Activated B cell treated with CpG ODN at 0.5 μM for 24 hours (primary cell): ENCODE measurements around the gene SDK2. TPM values are rescaled to one million over a fixed set of nuclear protein-coding genes. Genes with fewer than 3 reads are reported as not detected.

Experiments
- ATAC-seq: fragments of 200-7000 bp; cut with Tn5 transposase; one replicate; pipeline ENCODE4 v1.10.0; 2021; ENCODE audit warnings: low read depth, mild to moderate bottlenecking, moderate library complexity
- CTCF ChIA-PET: fragments of 350-600 bp; sonication (Branson Sonifier 250); formaldehyde crosslinking; loops from one replicate; lab custom pipeline; 2021; ENCODE audit warnings: antibody characterized with exemption; lab: Charles Lee
- POLR2A ChIA-PET: fragments of 350-600 bp; sonication (Branson Sonifier 250); formaldehyde crosslinking; loops from one replicate; lab custom pipeline; 2021; ENCODE audit warnings: antibody characterized with exemption; lab: Charles Lee
- DNase-seq: peaks from one replicate; pipeline ENCODE4 v3.0.0; 2022
- H3K27ac Mint-ChIP-seq: one replicate; pipeline ENCODE4 v1.8.0; 2020; ENCODE audit warnings: mixed read lengths
- H3K27me3 Mint-ChIP-seq: one replicate; pipeline ENCODE4 v1.8.0; 2021; ENCODE audit warnings: mixed read lengths
- H3K36me3 Mint-ChIP-seq: one replicate; pipeline ENCODE4 v1.8.0; 2021; ENCODE audit warnings: low read depth, mixed read lengths
- H3K4me1 Mint-ChIP-seq: one replicate; pipeline ENCODE4 v1.8.0; 2021; ENCODE audit warnings: mixed read lengths
- H3K4me3 Mint-ChIP-seq: one replicate; pipeline ENCODE4 v1.8.0; 2020; ENCODE audit warnings: mild to moderate bottlenecking, mixed read lengths
- H3K9me3 Mint-ChIP-seq: one replicate; pipeline ENCODE4 v1.8.0; 2020; ENCODE audit warnings: mixed read lengths
- intact Hi-C: fragments of 100-400 bp; cut with micrococcal nuclease; formaldehyde crosslinking; loops from one replicate; pipeline ENCODE4 v1.15.1; 2024
- total RNA-seq: library from RNA; stranded (reverse); gene quantifications from 2 replicates; pipeline ENCODE4 v1.2.3, GENCODE V29; 2022
- TF ChIP-seq, protein P1 (sequence below): fragments of 200-600 bp; IDR thresholded peaks from one replicate; pipeline ENCODE4 v1.8.0; 2022; ENCODE audit warnings: antibody characterized with exemption, mild to moderate bottlenecking

The SDK2 gene
- total RNA-seq, 1 donor from 2014 or later: 2.5 TPM

- Mint-ChIP-seq H3K4me3 (no peak overlapping the region), H3K4me1 (no peaks in the 10 kb centered on the region), H3K27me3 (no peaks in the 10 kb centered on the region), H3K9me3 (no peaks in the 10 kb centered on the region), H3K27ac (no peak overlapping the region), H3K36me3 (peaks cover 3% of the 10 kb centered on the region)
- ATAC-seq (no peak), DNase-seq (no peak)
- ChIA-PET POLR2A (no interaction called here), CTCF (no interaction called here)
- TF ChIP-seq, protein P1, sequence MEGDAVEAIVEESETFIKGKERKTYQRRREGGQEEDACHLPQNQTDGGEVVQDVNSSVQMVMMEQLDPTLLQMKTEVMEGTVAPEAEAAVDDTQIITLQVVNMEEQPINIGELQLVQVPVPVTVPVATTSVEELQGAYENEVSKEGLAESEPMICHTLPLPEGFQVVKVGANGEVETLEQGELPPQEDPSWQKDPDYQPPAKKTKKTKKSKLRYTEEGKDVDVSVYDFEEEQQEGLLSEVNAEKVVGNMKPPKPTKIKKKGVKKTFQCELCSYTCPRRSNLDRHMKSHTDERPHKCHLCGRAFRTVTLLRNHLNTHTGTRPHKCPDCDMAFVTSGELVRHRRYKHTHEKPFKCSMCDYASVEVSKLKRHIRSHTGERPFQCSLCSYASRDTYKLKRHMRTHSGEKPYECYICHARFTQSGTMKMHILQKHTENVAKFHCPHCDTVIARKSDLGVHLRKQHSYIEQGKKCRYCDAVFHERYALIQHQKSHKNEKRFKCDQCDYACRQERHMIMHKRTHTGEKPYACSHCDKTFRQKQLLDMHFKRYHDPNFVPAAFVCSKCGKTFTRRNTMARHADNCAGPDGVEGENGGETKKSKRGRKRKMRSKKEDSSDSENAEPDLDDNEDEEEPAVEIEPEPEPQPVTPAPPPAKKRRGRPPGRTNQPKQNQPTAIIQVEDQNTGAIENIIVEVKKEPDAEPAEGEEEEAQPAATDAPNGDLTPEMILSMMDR: no peak
- intact Hi-C loops: no loop called here
These were observed 117.3 kb downstream of the SDK2 start for GRCh38 chr17:73526952-73527351.

DNA sequence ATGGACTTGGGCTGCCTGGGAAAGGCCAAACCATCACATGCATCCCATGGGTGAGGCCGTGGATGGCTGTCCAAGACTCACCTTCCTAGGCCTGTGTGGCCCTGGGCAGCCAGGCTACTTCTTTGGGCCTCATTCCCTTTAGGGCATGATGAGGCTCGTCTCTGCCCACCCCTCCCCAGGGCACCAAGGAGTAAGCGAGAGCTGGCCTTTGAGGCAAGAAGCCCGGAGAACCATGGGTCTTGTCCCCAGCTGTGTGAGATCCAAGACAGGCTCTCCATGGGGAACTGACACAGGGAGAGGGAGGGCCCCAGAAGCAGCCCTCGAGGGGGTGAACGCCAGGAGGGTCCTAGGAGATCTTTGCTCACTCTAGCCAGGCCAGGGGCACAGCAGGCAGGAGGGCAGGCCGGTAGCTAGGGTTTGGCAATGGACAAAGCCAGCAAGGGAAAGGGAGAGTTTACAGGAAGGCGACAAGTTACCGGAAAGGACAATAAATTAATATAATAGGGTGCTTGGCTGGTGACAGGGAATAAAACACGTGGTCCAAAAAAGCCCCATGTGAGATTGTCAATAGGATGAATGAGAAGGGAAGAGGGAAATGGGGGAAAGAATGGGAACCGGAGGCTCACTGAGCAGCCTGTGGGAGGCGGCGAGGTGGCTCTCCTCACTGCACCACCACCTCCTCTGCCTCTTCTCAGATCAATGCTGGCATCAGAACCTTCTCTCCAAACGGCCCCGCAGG, 119.1 kb downstream of the SDK2 start:
- ATAC-seq (no peak), DNase-seq (no peak)
- CTCF ChIA-PET: no interaction called here
- Mint-ChIP-seq H3K4me3 (no peak overlapping the region), H3K4me1 (no peaks in the 10 kb centered on the region), H3K27me3 (no peaks in the 10 kb centered on the region), H3K36me3 (peaks cover 3% of the 10 kb centered on the region), H3K27ac (no peak overlapping the region), H3K9me3 (no peaks in the 10 kb centered on the region)
- intact Hi-C loops: no loop called here
- POLR2A ChIA-PET: no interaction called here
- TF ChIP-seq, protein P1: no peak

- ChIA-PET CTCF (interaction anchor here (1.7 kb wide), 1 partner anchor 93 kb away, joined by 4 read pairs; no protein-coding TSS in a partner anchor), POLR2A (no interaction called here)
- H3K4me1 Mint-ChIP-seq: no peaks in the 10 kb centered on the region
- ATAC-seq: no peak
- no peak overlapping the region for H3K27ac Mint-ChIP-seq
- no peak for DNase-seq
- H3K36me3 Mint-ChIP-seq: peaks cover 1% of the 10 kb centered on the region
- no peaks in the 10 kb centered on the region for H3K9me3 Mint-ChIP-seq
- intact Hi-C loops: no loop called here
- no peak overlapping the region for H3K4me3 Mint-ChIP-seq
- H3K27me3 Mint-ChIP-seq: no peaks in the 10 kb centered on the region
- TF ChIP-seq, protein P1: no peak
These were observed 121.5 kb downstream of the SDK2 start for GRCh38 chr17:73522696-73523095.

GRCh38 chr17:73522107-73522506, 122.1 kb downstream of the SDK2 start:
- H3K27ac Mint-ChIP-seq: no peak overlapping the region
- H3K27me3 Mint-ChIP-seq: no peaks in the 10 kb centered on the region
- H3K9me3 Mint-ChIP-seq: no peaks in the 10 kb centered on the region
- DNase-seq (no peak), ATAC-seq (no peak)
- intact Hi-C loops: no loop called here
- no peaks in the 10 kb centered on the region for H3K36me3 Mint-ChIP-seq
- TF ChIP-seq, protein P1: no peak
- H3K4me1 Mint-ChIP-seq: no peaks in the 10 kb centered on the region
- no peak overlapping the region for H3K4me3 Mint-ChIP-seq
- ChIA-PET POLR2A (no interaction called here), CTCF (interaction anchor here (1.7 kb wide), 1 partner anchor 92 kb away, joined by 4 read pairs; no protein-coding TSS in a partner anchor)

GRCh38 chr17:73521376-73521775, 122.9 kb downstream of the SDK2 start:
- POLR2A ChIA-PET: no interaction called here

More at GRCh38 chr17:73521376-73521775, 122.9 kb downstream of the SDK2 start:
- H3K9me3 Mint-ChIP-seq: no peaks in the 10 kb centered on the region
- CTCF ChIA-PET: no interaction called here
- ATAC-seq (no peak), DNase-seq (no peak)
- no peaks in the 10 kb centered on the region for H3K36me3 Mint-ChIP-seq
- no peak overlapping the region for H3K4me3 Mint-ChIP-seq
- no peaks in the 10 kb centered on the region for H3K27me3 Mint-ChIP-seq
- intact Hi-C loops: no loop called here
- H3K27ac Mint-ChIP-seq: no peak overlapping the region
- TF ChIP-seq, protein P1: no peak
- H3K4me1 Mint-ChIP-seq: no peaks in the 10 kb centered on the region
